ENCODE data around the gene BCAP29.

The BCAP29 gene

DNA sequence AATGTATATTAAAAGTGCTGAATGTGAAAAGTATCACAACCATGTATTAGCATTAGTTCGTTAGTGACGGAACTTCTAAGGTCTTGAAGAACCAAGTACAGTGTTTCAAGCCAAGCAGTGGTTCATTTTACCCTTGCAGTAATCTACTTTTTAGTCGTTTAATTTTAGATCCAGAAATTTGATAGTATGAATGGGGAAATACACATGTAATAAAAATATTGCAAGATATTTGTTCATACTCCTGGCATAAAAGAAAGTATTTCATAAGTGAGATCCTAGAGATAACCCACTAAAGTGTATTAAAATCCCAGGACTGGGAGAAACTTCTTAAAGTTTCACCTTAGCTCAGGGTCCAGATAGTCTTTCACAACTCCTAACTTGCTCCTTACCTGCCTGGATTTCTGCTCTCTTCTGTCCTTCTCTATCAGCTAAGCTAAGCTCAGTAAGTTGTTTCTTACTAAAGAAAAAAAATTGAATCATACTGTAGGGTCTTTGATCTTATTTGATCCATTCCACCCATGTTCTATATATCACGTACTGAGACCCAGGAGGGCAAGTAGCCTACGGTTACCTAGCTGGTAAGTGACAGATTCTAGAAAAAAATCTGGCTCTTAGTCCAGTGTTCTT, 1.5 kb downstream of the BCAP29 start:
- in situ Hi-C loops (cut with MboI; ENCODE audit: low sequenced_read_pairs), result loop anchor here (10.0 kb wide), 1 partner anchor 143 kb away; no protein-coding TSS in a partner anchor

DNA sequence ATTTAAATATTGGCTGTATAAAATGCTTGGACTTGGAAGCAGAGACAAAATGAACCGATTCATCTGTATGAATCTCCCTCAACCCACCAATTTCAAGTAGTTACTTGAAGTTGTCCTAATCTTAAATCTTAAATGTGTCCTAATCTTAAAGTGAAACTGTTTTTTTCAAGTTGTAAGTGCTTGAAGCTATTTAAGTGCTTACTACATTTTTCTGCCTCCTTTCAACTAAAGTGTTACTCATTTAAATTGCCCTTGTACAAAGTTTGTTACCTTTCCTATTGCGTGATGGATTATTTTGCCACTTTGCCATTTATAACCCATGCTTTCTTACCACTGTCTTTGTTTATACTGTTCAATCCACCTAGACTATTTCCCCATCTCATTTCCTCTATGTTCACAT, 2.8 kb downstream of the BCAP29 start:
- in situ Hi-C loops (cut with MboI; ENCODE audit: low sequenced_read_pairs), result loop anchor here (10.0 kb wide), 1 partner anchor 142 kb away; no protein-coding TSS in a partner anchor

DNA sequence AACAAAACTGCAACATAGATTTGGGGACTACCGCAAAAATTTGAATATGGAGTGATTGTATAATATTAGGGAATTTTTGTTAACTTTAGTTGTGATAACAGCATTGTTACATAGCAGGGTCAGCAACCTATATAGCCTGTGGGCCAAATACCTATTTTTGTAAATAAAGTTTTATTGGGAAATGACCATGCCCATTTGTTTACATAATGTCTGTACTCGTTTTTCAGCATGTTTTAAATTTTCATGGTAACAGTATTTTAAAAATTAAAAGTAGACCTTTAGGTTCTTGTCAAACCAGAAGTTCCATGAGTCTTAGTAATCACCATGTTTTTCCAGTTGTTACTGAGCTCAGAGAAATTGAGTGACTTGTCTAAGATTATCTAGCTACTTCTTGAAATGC, 4.7 kb downstream of the BCAP29 start:
- in situ Hi-C loops (cut with MboI; ENCODE audit: low sequenced_read_pairs), result loop anchor here (10.0 kb wide), 1 partner anchor 140 kb away; no protein-coding TSS in a partner anchor

DNA sequence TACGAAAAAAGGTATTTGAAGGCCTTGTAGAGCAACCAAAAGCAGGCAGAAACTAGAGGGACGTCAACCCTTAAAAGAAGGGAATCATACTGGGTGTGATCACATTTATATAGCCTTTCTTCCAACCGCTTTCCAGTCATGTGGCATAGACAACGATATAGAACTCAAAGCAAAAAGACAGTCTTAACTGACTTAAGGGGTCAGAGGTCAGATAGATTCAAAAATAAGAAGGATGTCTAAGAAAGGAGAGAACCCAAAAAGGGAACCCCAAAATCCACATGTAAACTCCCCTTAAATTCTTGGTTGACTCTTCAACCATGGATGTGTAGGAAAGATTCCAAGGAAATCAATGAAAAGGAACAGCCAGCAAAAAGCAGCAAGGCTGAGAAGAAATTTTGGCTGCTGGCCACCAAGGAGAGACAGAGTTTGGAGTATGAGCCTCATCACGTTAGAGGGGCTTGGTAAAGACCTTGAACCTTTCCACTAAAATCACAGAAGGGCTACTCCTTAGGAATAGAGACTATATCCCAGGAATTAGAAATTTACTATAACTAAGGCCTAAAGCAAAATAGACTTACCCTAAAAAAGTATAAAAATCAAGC, 8.6 kb downstream of the BCAP29 start:
- in situ Hi-C loops (cut with MboI; ENCODE audit: low sequenced_read_pairs), result loop anchor here (10.0 kb wide), 1 partner anchor 136 kb away; no protein-coding TSS in a partner anchor

DNA sequence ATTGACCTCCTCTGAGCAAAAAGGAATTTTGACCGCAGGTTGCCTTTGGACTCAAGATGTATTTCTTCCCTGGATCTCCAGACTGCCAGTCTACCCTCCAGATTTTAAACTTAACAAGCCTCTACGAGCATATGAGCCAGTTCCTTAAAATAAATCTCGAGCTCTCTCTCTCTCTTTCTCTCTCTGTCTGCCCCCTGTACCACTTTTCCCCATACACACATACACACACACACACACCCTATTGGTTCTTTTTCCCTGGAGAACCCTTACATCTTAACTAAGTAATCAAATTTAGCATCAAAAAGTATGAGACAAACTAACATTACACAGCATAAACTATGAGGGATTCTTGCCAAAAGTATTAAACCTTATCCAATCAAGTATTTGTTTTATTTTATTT, 11.4 kb downstream of the BCAP29 start:
- in situ Hi-C loops (cut with MboI; ENCODE audit: low sequenced_read_pairs), result no loop called here

DNA sequence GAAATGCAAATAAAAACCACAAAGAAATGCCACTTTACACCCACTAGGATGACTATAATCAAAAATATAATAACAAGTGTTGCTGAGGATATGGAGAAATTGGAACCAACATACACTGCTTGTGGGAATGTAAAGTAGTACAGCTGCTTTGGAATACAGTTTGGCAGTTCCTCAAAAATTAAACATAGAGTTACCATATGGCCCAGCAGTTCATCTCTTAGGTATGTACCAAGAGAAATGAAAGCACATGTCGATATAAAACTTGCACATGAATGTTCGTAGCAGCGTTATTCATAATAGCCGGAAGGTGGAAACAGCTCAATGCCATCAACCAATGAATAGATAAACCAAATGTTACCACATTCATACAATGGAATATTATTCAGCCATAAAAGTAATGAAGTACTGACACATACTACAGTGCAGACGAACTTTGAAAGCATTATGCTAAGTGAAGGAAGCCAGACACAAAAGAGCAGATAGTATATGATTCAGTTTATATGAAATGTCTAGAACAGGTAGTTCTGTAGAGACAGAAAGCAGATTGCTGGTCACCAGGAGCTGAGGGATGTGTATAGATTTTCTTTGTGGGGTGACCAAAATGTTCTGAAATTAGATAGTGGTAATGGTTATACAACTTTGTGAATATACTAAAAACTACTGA, 12.4 kb downstream of the BCAP29 start:
- in situ Hi-C loops (cut with MboI; ENCODE audit: low sequenced_read_pairs), result no loop called here

DNA sequence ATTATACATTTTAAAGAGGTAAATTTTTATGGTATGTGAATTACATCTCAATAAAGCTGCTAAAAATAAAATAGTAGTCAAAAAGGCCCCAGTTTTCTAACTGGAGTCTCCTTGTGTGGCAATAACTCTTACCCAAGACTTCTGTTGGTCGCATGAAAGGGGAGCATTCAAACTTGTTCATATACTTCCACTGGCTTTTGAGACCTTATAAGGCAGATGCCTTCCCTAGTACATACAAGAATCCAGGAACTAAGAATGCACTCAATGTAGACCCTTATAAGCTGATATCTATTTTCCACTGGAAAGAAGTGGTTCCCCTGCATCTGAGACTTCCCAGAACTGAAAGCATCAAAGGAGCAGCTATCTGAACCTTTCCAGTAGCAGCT, 13.0 kb downstream of the BCAP29 start:
- in situ Hi-C loops (cut with MboI; ENCODE audit: low sequenced_read_pairs), result no loop called here

DNA sequence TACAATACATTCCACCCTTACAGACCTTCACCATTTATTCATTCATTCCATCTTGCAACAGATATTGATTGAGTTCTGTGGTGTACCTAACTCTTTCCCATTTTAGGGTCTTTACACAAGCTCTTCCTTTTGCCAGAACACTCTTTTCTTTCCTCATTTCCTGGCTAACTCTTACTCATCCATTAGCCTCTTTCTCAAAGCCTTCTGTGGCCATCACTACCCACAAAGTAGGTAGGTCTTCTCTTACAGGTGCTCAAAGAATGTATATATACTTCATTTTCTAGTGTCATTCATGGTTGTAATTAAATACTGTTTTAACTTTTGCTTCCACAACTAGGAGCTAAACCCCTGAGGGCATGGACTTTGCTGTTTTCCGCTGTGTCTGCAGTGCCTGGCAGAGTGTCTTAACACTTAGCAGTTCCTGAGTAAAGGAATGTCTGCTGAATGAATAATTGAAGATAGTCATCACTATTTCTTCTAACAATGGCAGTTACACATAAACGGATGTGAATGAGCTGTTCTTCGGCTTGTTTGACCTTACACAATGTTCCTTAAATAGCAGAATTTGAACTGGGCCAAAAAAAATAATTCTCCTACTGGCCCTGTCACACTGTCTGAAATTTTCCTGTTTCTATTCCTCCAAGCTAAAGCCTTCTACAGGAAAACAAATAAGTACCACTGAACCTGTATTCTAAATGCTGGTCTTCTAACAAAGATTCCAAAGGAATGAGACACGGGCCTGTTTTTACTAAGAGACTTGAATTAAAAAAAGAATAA, 15.1 kb downstream of the BCAP29 start:
- in situ Hi-C loops (cut with MboI; ENCODE audit: low sequenced_read_pairs), result no loop called here

DNA sequence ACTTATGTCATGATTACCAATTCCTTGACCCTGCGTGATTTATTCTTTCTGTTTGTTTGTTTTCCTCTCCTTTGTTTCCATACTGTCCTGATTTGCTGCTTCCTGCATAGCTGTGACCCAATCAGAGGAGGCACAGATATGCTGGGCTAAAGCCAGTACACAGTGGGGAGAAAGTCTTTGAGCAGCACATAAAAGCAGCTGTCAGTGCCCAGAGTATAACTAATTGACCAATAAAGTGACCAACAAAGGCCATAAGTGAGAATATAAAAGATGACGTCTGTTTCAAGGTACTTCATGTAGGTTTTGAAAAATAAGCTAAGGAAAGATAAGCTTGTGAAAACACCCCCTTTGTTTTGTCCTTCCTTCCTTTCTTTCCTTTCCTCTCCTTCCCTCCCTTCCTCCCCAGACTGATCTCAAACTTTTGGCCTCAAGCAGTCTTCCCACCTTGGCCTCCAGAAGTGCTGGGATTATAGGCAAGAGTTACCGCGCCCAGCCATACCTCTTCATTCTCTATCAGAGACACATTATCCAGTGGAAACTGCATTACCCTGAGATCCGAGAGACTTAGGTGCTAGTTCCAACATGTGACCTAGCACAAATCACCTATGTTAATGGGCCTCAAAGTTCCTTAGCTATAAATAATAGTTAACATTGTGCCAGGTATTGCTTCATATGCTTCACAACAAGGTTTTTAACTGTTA, 17.0 kb downstream of the BCAP29 start:
- in situ Hi-C loops (cut with MboI; ENCODE audit: low sequenced_read_pairs), result no loop called here

DNA sequence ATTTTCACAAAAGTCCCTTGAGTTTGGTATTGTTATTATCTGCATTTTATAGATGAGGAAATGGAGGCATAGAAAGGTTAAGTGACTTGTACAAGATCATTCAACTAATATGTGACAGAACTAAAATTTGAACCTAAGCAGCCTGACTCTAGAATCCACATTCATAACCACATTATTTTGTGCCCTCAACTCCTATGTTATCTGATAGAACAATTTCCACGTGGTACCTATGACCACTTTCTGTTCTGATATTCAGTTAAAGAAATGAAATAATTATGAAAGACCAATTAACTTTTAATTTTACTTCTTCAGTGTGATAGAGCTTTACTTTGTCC, 17.5 kb downstream of the BCAP29 start:
- in situ Hi-C loops (cut with MboI; ENCODE audit: low sequenced_read_pairs), result no loop called here

DNA sequence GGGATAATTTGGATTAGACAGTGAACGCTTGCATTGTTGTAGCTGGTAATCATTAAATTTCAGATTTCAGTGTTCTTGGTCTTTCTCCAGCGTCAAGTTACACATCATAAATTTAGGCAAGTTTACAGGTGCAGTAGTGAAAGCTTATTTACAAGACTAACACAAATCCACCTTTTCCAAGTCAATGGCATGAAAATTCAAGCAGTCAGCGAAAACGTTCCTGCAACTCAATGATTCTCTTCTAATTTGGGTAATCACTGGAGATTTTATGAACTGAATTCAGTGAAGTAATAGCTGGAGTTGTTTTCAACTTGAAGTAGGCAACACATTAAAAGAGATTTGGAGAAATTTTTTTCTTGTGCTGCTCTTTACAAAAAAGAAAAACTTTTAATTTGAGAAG, 17.9 kb downstream of the BCAP29 start:
- in situ Hi-C loops (cut with MboI; ENCODE audit: low sequenced_read_pairs), result no loop called here

DNA sequence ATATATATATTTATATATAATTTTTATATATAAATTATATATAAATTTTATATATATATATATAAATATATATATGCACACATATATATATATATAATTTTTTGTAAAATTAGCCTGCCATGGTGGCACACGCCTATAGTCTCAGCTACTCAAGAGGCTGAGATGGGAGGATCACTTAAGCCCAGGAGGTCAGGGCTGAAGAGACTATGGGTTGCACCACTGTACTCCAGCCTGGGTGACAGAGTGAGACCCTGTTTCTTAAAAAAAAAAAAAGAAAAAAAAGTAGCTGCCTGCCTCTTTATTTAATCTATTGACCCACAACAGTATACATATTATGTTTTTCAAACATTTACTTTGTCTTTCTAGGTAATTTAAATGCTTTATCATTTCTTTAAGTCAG, 19.2 kb downstream of the BCAP29 start:
- in situ Hi-C loops (cut with MboI; ENCODE audit: low sequenced_read_pairs), result no loop called here

DNA sequence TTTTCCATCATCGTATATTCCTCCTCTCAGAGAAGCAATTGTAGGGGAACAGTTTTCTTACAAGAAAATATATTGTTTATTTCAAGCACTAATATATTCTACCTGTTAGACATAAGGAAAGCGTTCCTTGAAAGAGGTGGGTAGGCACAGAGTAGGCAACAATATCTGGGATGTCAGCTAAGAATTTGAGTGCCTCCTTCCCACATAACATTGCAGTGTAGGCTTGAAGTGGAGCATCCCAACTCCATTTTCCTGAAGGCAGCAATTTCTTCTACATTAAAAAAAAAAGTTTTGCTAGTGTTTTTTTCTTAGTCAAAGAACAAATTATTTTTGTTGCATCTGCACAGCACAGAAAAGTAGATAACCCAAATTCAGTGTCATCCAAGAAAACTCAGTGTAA, 20.8 kb downstream of the BCAP29 start:
- in situ Hi-C loops (cut with MboI; ENCODE audit: low sequenced_read_pairs), result no loop called here

DNA sequence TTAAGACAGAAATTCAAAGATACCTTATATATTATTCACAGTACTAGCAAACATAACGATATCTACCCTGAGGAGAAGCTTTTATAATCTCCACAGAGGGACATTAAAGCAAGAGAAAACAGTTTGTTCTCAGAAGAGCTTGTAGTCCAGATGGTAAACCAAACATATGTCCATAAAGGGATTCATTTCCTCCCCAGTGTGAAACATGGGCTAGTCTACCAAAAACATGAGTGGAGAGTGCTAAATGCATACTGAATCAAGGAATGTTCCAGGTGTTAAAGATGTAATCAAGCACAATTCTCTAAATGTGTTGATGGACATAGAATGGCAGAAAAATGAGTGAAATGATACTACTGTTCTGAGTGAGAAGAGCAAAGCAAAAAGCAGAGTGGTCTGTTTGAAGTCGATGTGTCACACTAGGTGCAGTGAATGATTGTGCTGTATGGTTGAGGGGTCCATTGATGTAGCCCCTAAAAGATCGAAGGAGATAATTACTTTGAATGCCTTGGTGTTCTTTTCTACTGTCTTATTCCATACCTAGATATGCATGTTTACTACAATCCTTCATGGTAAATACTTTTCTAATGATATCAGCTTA, 25.3 kb downstream of the BCAP29 start:
- in situ Hi-C loops (cut with MboI; ENCODE audit: low sequenced_read_pairs), result no loop called here

DNA sequence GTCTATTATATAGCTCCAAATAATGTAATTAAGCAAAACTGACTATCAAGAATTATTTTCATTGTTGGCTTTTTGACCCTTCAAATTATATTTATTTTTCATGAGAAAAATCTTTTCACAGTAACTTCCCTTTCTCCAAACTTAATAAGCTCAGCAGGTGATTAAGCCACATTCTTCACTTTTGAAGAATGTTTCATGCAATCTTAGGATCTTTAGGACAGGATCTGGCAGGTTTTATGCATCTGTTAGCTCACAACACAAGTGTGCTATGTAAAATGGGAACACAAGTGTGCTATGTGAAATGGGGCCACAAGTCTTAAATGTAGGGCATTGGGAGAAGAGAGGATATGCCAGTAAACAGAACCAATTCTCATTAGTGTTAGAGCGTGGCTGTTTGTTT, 26.3 kb downstream of the BCAP29 start:
- in situ Hi-C loops (cut with MboI; ENCODE audit: low sequenced_read_pairs), result no loop called here

DNA sequence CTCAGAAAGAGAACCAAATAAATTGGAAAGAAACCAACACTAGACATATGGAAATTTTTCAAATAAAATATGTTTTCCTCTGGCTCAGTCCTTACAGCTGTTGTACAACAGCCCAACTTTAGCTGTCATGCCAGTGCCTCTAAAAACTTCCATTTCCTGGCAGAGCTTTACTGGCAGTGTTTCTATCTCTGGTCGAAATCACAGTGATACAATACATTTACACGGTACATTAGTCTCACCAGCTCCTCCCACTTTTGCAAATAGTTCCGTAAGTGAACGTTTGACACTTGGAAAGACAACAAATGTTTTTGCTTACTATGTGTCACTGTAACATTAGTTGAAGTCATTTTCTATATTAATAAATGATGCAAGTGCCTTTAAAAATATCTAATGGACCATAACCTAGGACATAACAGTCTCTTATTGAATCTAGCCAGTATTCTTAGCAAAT, 29.8 kb downstream of the BCAP29 start:
- in situ Hi-C loops (cut with MboI; ENCODE audit: low sequenced_read_pairs), result no loop called here

DNA sequence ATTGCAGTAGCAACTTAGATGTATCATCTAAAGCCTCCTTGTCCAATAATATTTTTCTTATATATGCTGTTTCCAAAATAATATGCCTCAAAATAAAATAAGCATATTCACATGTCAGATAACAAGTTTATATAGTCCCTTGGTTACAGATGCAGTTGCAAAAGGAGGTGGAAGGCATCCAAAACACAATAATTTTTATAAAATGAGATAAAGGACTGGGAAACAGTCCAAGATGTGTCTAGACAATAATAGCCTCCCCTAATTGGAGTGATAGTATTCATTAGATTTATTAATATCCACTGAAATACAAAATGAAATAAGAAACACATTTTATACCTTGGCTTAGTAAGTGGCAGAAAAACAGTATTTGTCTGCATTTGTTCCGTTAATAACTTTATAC, 30.3 kb downstream of the BCAP29 start:
- in situ Hi-C loops (cut with MboI; ENCODE audit: low sequenced_read_pairs), result no loop called here

DNA sequence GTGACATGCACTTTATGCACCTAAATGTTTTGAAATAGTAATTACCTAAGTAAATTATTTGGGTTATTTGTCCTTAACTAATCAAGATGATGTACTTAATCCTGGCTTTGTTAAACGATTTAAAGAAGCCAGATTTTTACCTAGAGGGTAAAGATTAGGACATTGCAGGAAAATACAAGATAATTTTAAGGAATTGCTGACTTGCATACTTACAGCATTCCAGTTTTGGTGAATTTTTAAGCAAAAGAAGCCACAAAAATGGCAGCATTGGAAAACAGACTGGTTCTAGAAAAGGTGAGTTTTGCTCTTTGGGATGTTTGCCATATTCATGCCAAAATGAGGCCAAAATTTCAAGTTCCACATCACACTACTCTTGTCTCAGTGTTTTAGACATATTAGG, 33.4 kb downstream of the BCAP29 start:
- in situ Hi-C loops (cut with MboI; ENCODE audit: low sequenced_read_pairs), result no loop called here

DNA sequence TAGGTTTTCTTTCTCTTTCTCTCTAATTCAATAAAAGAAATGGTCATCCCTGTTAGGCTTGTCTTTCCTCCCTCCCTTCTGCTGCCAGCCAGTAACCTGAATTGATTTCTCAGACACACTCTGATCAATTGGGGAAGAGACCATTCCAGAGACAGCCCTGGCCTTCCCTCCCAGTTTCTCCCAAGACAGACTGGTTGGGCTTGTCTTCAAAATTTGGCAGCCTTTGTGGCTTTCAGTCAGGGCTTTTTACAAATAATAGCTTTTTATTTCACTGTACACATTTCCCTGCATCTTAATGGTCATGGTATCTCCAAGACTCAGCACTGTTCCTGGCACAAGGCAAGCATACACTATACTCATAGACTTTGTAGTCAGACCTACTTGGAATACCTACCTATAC, 33.9 kb downstream of the BCAP29 start:
- in situ Hi-C loops (cut with MboI; ENCODE audit: low sequenced_read_pairs), result no loop called here

DNA sequence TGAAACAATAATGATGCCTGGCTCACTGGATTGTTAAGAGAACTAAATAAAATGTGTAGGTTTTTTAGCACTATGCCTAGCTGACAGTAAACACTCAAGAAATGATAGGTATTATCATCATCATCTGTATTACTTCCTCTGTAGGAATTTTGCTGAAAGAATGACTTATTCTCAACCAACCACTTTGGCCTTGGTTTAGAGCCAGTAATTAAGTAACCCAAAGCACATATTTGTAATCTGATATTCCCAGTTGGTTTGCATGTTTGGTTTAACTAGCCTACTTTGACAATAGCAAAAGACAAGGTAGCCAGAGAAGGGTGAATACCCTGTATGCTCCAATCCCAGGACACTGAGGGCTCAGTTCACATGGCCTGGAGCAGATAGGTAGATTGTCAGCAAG, 34.4 kb downstream of the BCAP29 start:
- in situ Hi-C loops (cut with MboI; ENCODE audit: low sequenced_read_pairs), result no loop called here

Data from HL-60/S4 treated with retinoic acid at 250 ng/mL for 4 days and 3 days (cell line).